HL-60 (cell line): ENCODE results near the gene ROBO1.

Experiments
- CTCF ChIP-seq: IDR thresholded peaks from one replicate; pipeline ENCODE4 v1.5.1; 2011; ENCODE audit warnings: low read length, control low read depth, inconsistent platforms; ENCODE audit not compliant: insufficient read depth
- GABPA ChIP-seq: IDR thresholded peaks from 2 replicates; pipeline ENCODE4 v1.6.1; 2012; ENCODE audit warnings: low read depth
- POLR2AphosphoS5 ChIP-seq: IDR thresholded peaks from 2 replicates; pipeline ENCODE4 v1.6.1; 2012; ENCODE audit warnings: low read depth
- REST ChIP-seq: IDR thresholded peaks from 2 replicates; pipeline ENCODE4 v1.6.1; 2012; ENCODE audit warnings: low read depth; ENCODE audit not compliant: insufficient replicate concordance
- SPI1 ChIP-seq: IDR thresholded peaks from 2 replicates; pipeline ENCODE4 v1.6.1; 2012; ENCODE audit warnings: low read depth, mild to moderate bottlenecking, borderline replicate concordance

GRCh38 chr3:78647726-78648125 is 1120.1 kb downstream of the ROBO1 start:
- no peak for TF ChIP-seq CTCF
- TF ChIP-seq POLR2AphosphoS5, result no peak
- no peak for TF ChIP-seq SPI1
- no peak for TF ChIP-seq GABPA
- TF ChIP-seq REST, result no peak
